ENCODE data around the gene AQP10.
"Not testable (repeated sequence)": the region's sequence is repeated elsewhere in the genome, so short reads cannot be mapped to it uniquely, and the experiment has no call there.

Gene AQP10, protein sequence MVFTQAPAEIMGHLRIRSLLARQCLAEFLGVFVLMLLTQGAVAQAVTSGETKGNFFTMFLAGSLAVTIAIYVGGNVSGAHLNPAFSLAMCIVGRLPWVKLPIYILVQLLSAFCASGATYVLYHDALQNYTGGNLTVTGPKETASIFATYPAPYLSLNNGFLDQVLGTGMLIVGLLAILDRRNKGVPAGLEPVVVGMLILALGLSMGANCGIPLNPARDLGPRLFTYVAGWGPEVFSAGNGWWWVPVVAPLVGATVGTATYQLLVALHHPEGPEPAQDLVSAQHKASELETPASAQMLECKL

DNA sequence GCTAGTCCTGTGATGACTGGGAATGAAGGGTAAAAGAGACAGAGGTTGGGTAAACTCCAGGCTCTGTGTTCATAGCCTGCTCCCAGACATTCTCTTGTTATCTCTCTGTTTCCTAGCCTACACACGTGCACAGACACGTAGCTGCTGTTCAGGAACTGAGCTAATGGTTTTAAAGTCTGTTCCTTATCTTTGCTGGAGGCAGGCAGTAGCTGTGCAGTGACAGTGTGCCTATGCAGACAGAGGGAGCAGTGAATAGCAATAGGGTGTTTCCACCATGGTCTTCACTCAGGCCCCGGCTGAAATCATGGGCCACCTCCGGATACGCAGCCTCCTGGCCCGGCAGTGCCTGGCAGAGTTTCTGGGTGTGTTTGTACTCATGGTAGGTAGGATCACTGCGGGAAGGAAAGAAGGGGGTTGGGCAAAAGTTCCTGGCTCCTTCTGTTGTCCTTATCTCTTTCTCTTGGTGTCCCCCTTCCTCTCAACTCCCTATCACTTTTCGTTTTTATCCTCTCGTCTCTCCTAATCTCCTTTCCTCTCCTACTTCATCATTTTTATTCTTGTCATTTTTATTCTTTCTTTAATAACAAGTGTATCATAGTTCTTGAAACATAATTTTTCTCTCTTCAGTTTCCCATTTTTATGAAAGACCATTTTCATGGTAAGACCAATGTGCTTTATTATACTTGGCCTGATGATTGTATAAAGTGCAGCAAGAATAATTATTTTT, at the start of gene AQP10:
AQP10 (plus strand) TSS at position 212 of the 727 bp plus-strand sequence; CDS start at position 275, 63 bp downstream.
- DNase-seq, result no peak

GRCh38 chr1:154272217-154272998, 48.5 kb upstream of the AQP10 start, which contains the start of gene HAX1:
HAX1 (plus strand) TSS chr1:154272629; CDS start chr1:154272724, 95 bp downstream.
- peak; percentile 97 for DNase-seq

DNA sequence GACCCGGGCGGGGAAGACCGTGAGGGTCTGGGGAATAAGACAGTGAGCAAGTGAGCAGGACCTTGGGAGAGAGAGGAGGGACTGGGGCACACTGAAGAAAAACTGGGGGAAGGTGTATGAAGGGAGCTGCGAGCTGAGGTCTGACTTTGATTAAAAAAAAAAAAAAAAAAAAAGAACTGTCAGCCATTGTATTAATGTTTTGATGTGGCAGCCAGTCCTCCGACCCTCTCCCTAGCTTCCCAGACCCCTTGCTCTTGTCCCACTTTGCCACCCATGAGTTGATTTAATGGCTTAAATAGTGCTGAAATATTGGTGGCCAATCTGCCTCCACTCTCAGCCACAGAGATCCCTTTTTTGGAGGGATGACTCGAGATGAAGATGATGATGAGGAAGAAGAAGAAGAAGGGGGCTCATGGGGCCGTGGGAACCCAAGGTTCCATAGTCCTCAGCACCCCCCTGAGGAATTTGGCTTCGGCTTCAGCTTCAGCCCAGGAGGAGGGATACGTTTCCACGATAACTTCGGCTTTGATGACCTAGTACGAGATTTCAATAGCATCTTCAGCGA, 47.8 kb upstream of the AQP10 start:
- DNase-seq, result no peak

GRCh38 chr1:154276797-154277196, 44.1 kb upstream of the AQP10 start:
- no peak for DNase-seq

GRCh38 chr1:154287591-154287990, 33.3 kb upstream of the AQP10 start:
- DNase-seq, result not testable (repeated sequence)

GRCh38 chr1:154288661-154289060, 32.2 kb upstream of the AQP10 start:
- no peak for DNase-seq

GRCh38 chr1:154290921-154291320, 30.0 kb upstream of the AQP10 start:
- no peak for DNase-seq

GRCh38 chr1:154295408-154296235, 25.3 kb upstream of the AQP10 start:
- DNase-seq, result no peak

DNA sequence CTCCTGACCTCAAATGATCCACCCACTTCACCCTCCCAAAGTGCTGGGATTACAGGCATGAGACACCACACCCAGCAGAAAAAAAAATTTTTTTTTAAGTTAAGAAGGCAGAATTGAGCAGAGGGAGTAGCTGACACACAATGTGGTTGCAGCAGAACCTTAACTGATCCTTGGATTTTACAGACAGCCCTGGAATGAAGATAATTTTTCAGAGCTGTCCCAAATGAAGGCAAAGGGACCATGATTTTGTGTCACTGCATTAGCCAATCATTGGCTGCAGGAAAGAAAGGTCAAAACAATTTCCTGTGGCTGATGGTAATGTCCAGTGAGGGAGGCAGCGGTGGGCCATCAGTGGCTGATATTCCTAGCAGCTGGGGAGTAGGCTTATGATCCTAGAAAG, 19.3 kb upstream of the AQP10 start:
- DNase-seq, result no peak

DNA sequence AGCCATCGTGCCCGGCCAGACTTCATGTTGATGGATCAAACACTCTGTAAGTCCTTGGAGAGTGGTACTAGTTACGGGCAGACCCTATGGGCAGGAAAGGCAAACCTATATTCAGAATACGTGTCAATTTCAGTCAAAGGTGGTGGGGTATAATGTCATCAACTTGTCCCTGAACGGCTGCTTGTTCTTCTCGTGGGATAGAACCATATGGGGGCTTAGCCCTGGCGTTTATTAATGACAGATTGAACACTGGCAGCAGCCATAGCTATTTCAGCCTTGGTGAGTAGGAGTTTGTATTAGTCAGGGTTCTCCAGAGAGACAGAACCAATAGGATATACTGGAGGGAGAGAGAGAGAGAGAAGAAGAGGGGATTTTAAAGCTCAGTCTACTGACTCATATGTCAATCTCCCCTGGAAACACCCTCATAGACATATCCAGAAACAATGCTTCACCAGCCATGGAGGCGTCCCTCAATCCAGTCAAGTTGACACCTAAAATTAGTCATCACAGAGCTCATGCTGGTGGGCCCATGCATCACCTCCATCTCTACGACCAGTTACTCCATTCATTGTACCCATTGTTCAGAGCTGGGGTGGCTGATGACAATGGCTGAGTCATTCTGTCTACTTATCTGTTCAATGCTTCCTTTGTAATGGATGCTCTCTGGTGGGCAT, 16.1 kb upstream of the AQP10 start:
- DNase-seq, result no peak

DNA sequence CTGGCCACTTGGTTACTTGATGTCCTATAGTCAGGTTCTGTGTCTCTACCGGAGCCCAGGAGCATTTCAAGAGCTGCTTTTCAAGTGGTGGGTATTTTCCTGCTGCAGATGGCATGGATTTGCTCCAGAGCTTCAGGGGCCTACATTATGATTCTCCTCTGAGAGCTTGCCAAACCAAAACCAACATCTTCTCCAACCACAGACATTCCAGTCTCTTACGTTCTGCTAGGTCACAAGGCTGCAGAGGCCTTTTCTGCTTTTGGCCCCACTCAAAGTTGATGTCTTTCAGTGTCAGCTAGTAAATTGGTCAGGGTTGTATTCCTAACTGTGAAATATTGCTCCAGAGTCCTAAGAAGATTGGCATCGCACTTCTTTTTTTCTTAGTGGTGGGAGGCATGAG, 14.7 kb upstream of the AQP10 start:
- DNase-seq, result no peak

- DNase-seq, result not testable (repeated sequence)
Measured at GRCh38 chr1:154307670-154308270, 13.1 kb upstream of the AQP10 start.

- DNase-seq, result not testable (repeated sequence)
Measured at GRCh38 chr1:154309136-154309535, 11.8 kb upstream of the AQP10 start.

GRCh38 chr1:154312229-154313065, 8.4 kb upstream of the AQP10 start:
- not testable (repeated sequence) for DNase-seq

- no peak for DNase-seq
Measured at GRCh38 chr1:154313066-154313356, 7.9 kb upstream of the AQP10 start.

DNA sequence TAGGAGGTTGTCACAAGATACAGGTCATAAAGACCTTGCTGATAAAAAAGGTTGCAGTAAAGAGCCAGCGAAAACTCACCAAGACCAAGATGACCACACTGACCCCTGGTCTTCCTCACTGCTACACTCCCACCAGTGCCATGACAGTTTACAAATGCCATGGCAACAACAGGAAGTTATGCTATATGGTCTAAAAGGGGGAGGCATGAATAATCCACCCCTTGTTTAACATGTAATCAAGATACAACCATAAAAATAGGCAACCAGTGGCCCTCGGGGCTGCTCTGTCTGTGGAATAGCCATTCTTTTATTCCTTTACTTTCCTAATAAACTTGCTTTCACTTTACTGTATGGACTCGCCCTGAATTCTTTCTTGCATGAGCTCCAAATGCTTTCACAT, 6.7 kb upstream of the AQP10 start:
- DNase-seq, result not testable (repeated sequence)

DNA sequence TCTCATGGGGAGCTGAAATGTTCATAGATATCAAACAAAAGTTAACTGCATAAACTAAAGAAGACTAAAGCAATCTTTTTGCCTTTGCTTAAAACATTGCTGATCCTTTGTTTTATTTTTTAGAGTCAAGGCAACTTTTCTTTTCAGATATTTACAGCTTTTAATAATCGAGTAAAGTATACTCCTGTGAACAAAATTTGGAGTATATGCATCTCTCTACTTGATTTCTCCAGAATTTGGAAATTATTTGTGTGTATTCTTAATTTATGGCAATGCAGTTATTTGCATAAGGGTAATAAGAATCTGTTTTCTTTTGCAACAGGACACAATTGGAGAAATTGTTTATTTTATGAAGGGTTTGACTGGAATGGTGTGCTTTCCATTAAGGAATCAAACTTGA, 4.2 kb upstream of the AQP10 start:
- no peak for DNase-seq

- no peak for DNase-seq
Measured at GRCh38 chr1:154318386-154318785, 2.5 kb upstream of the AQP10 start.

- DNase-seq, result not testable (repeated sequence)
Measured at GRCh38 chr1:154321609-154321934, 679 bp downstream of the AQP10 start.

DNA sequence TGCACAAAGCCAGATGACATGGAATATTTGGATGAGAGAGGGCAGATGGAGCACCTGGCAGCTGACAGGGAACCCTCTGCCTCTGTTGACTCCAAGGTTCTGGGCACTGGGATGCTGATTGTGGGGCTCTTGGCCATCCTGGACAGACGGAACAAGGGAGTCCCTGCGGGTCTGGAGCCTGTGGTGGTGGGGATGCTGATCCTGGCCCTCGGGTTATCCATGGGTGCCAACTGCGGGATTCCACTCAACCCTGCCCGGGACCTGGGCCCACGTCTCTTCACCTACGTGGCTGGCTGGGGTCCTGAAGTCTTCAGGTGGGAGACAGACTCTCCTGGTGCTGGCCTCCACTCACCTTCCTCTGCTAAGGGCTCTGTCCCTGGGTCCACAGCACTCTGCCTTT, 2.6 kb downstream of the AQP10 start:
- DNase-seq, result no peak

DNA sequence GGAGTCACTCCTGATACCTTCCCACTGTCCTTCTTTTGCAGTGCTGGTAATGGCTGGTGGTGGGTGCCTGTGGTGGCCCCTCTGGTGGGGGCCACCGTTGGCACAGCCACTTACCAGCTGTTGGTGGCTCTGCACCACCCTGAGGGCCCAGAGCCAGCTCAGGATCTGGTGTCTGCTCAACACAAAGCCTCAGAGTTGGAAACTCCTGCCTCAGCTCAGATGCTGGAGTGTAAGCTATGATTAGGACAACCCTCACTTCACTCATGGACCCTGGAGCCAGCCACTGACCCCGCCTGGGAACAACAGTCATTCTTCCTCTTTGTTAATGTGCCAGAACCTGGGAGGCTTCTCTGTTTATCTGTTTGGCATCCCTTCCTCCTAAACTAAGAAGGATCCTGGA, 3.3 kb downstream of the AQP10 start:
- no peak for DNase-seq
